H9 (cell line): ENCODE measurements around the gene THOP1. TPM values are rescaled to one million over a fixed set of nuclear protein-coding genes. Genes with fewer than 3 reads are reported as not detected.

Experiments
- DNase-seq: peaks from one replicate; pipeline ENCODE4 v3.0.0-alpha.2; 2017
- H2AFZ ChIP-seq: one replicate; pipeline ENCODE4 v1.6.1; 2013; ENCODE audit warnings: mild to moderate bottlenecking, low read length, control low read depth, moderate library complexity
- H2AK5ac ChIP-seq: 2 replicates; pipeline ENCODE4 v1.6.1; 2013; ENCODE audit warnings: low read length, control low read depth, mixed read lengths; ENCODE audit not compliant: insufficient read length
- H2BK120ac ChIP-seq: one replicate; pipeline ENCODE4 v1.6.1; 2013; ENCODE audit warnings: low read depth, mild to moderate bottlenecking, low read length, control low read depth, inconsistent platforms; ENCODE audit not compliant: poor library complexity, severe bottlenecking
- H2BK12ac ChIP-seq: 2 replicates; pipeline ENCODE4 v1.6.1; 2013; ENCODE audit warnings: low read length, control low read depth, mixed read lengths, low read depth; ENCODE audit not compliant: insufficient read length
- H2BK15ac ChIP-seq: 2 replicates; pipeline ENCODE4 v1.6.1; 2013; ENCODE audit warnings: low read depth, low read length, control low read depth
- H2BK20ac ChIP-seq: one replicate; pipeline ENCODE4 v1.6.1; 2013; ENCODE audit warnings: low read depth, mild to moderate bottlenecking, low read length, control low read depth, inconsistent platforms; ENCODE audit not compliant: poor library complexity, severe bottlenecking
- H2BK5ac ChIP-seq: 2 replicates; pipeline ENCODE4 v1.6.1; 2013; ENCODE audit warnings: low read length, control low read depth, mixed read lengths; ENCODE audit not compliant: insufficient read length
- H3K14ac ChIP-seq: 2 replicates; pipeline ENCODE4 v1.6.1; 2013; ENCODE audit warnings: low read length, control low read depth; ENCODE audit not compliant: insufficient read depth
- H3K18ac ChIP-seq: 2 replicates; pipeline ENCODE4 v1.6.1; 2013; ENCODE audit warnings: low read depth, mild to moderate bottlenecking, mixed read lengths, low read length, control low read depth; ENCODE audit not compliant: insufficient read length
- H3K23ac ChIP-seq: 2 replicates; pipeline ENCODE4 v1.6.1; 2013; ENCODE audit warnings: low read length, control low read depth, mixed read lengths, low read depth; ENCODE audit not compliant: insufficient read length
- H3K23me2 ChIP-seq: 2 replicates; pipeline ENCODE4 v1.6.1; 2013; ENCODE audit warnings: low read depth, mild to moderate bottlenecking, mixed read lengths, low read length, control low read depth; ENCODE audit not compliant: insufficient read length, poor library complexity, severe bottlenecking
- H3K27ac ChIP-seq: 2 replicates; pipeline ENCODE4 v1.5.1; 2013; ENCODE audit warnings: low read length, control low read depth, mixed read lengths, low read depth; ENCODE audit not compliant: insufficient read length
- H3K27me3 ChIP-seq: 2 replicates; pipeline ENCODE4 v1.6.1; 2013; ENCODE audit warnings: low read length, control low read depth, inconsistent platforms; ENCODE audit not compliant: insufficient read depth
- H3K4ac ChIP-seq: 2 replicates; pipeline ENCODE4 v1.6.1; 2013; ENCODE audit warnings: low read depth, mild to moderate bottlenecking, control low read depth, inconsistent platforms, low read length, moderate library complexity
- H3K4me1 ChIP-seq: 2 replicates; pipeline ENCODE4 v1.6.1; 2013; ENCODE audit warnings: low read length, control low read depth, inconsistent platforms; ENCODE audit not compliant: insufficient read depth
- H3K4me2 ChIP-seq: 2 replicates; pipeline ENCODE4 v1.6.1; 2013; ENCODE audit warnings: low read length, control low read depth, mixed read lengths; ENCODE audit not compliant: insufficient read length, insufficient read depth
- H3K56ac ChIP-seq: 2 replicates; pipeline ENCODE4 v1.6.1; 2013; ENCODE audit warnings: low read depth, mild to moderate bottlenecking, mixed read lengths, low read length, control low read depth; ENCODE audit not compliant: insufficient read length
- H3K79me1 ChIP-seq: 2 replicates; pipeline ENCODE4 v1.6.1; 2013; ENCODE audit warnings: low read depth, mild to moderate bottlenecking, moderate library complexity, low read length, control low read depth, inconsistent platforms; ENCODE audit not compliant: insufficient read depth, poor library complexity, severe bottlenecking
- H3K79me2 ChIP-seq: 2 replicates; pipeline ENCODE4 v1.6.1; 2013; ENCODE audit warnings: low read length, control low read depth, inconsistent platforms; ENCODE audit not compliant: insufficient read depth
- H3K9ac ChIP-seq: 2 replicates; pipeline ENCODE4 v1.6.1; 2013; ENCODE audit warnings: low read length, control low read depth, mixed read lengths; ENCODE audit not compliant: insufficient read length; ENCODE audit errors: extremely low read depth
- H3K9me3 ChIP-seq: one replicate; pipeline ENCODE4 v1.6.1; 2013; ENCODE audit warnings: low read depth, low read length, inconsistent platforms; ENCODE audit not compliant: control insufficient read depth
- H3T11ph ChIP-seq: one replicate; pipeline ENCODE4 v1.6.1; 2013; ENCODE audit warnings: mild to moderate bottlenecking, low read length, control low read depth, inconsistent platforms
- H4K20me1 ChIP-seq: one replicate; pipeline ENCODE4 v1.6.1; 2013; ENCODE audit not compliant: control insufficient read depth, insufficient read length, insufficient read depth
- H4K5ac ChIP-seq: 2 replicates; pipeline ENCODE4 v1.6.1; 2013; ENCODE audit warnings: low read depth, mild to moderate bottlenecking, mixed read lengths, low read length, control low read depth; ENCODE audit not compliant: insufficient read length
- H4K8ac ChIP-seq: replicated peaks from 2 replicates; pipeline ENCODE4 v1.6.1; 2013; ENCODE audit warnings: low read length, control low read depth, mixed read lengths, low read depth; ENCODE audit not compliant: insufficient read length
- H4K91ac ChIP-seq: 2 replicates; pipeline ENCODE4 v1.6.1; 2013; ENCODE audit warnings: low read depth, mild to moderate bottlenecking, moderate library complexity, mixed read lengths, low read length, control low read depth; ENCODE audit not compliant: insufficient read length
- H3K27ac Mint-ChIP-seq, 3 experiments: 2 replicates in 2 of 3; 3 replicates in 1 of 3; pipeline ENCODE4 v1.8.0; 2020 to 2021; ENCODE audit warnings: mixed read lengths in 3 of 3, mild to moderate bottlenecking in 1 of 3, moderate library complexity in 1 of 3
- H3K27me3 Mint-ChIP-seq: 2 replicates; pipeline ENCODE4 v1.8.0; 2021; ENCODE audit warnings: low read depth, mild to moderate bottlenecking, moderate library complexity, mixed read lengths
- H3K36me3 Mint-ChIP-seq, 3 experiments: 2 replicates in 2 of 3; 3 replicates in 1 of 3; pipeline ENCODE4 v1.8.0; 2020 to 2021; ENCODE audit warnings: low read depth in 3 of 3, mixed read lengths in 3 of 3; ENCODE audit not compliant: insufficient read depth in 1 of 3
- H3K4me1 Mint-ChIP-seq, 2 experiments: 2 replicates each; pipeline ENCODE4 v1.8.0; 2020; ENCODE audit warnings: mixed read lengths in 2 of 2
- H3K4me3 Mint-ChIP-seq, 2 experiments: 2 replicates in 1 of 2; 3 replicates in 1 of 2; pipeline ENCODE4 v1.8.0; 2020 to 2021; ENCODE audit warnings: mild to moderate bottlenecking in 2 of 2, mixed read lengths in 2 of 2, moderate library complexity in 1 of 2
- H3K9me3 Mint-ChIP-seq, 2 experiments: 2 replicates in 1 of 2; 3 replicates in 1 of 2; pipeline ENCODE4 v1.8.0; 2020; ENCODE audit warnings: mild to moderate bottlenecking in 2 of 2, mixed read lengths in 2 of 2, moderate library complexity in 1 of 2
- CTCF ChIP-seq: fragments of 200-600 bp; sonication (generic); conservative IDR thresholded peaks from 3 replicates; pipeline ENCODE4 v1.8.0; 2021; ENCODE audit warnings: antibody characterized with exemption, mild to moderate bottlenecking
- WGBS: extraction: QIAGEN DNeasy Blood & Tissue Kit; methylation state at CpG from one replicate; pipeline ENCODE4 v1.1.7; 2013; ENCODE audit warnings: missing lambda C conversion rate, low lambda C conversion rate, mixed read lengths; ENCODE audit not compliant: insufficient read length; ENCODE audit errors: extremely low coverage; 5-methylcytosine and 5-hydroxymethylcytosine counted together
- total RNA-seq: library from RNA; stranded (reverse); gene quantifications from 2 replicates; pipeline ENCODE4 v1.2.1, GENCODE V29; 2021

Gene THOP1
- total RNA-seq, 1 experiment from 2014 or later, result 150 TPM

DNA sequence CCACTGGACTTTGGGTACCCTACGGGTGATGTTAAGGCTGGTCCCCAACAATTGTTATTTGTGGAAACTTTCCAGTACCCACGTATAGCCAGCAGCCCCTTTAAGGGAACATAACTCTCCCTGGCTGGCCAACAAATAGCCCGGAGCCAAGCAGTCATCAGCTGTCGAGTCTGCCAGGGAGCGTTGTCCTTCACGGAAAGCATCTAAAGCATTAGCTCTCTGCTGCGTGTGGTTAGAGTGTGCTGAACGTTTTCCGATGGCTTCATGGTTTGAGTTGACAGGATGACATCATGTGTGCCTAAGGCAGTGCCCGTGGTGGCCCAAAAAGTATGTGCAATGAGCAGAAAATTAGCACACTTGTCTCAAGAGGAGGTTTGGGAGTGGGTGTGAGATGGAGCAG, 78.5 kb downstream of the THOP1 start:
- Histone ChIP-seq H2BK12ac (no peak overlapping the region), H3K14ac (no peak overlapping the region), H2BK15ac (no peak overlapping the region), H3K79me2 (no peaks in the 10 kb centered on the region), H2BK120ac (no peak overlapping the region), H3K27me3 (no peaks in the 10 kb centered on the region), H3K4me2 (no peak overlapping the region), H4K91ac (no peak overlapping the region), H2BK20ac (no peak overlapping the region), H3K4ac (no peak overlapping the region), H3K27ac (no peak overlapping the region), H4K5ac (no peak overlapping the region), H3K18ac (no peak overlapping the region), H2AFZ (no peak overlapping the region), H2AK5ac (no peak overlapping the region), H3K56ac (no peak overlapping the region), H4K20me1 (no peaks in the 10 kb centered on the region), H3T11ph (no peak overlapping the region), H3K9me3 (peaks cover 17% of the 10 kb centered on the region), H3K9ac (no peak overlapping the region), H3K23me2 (no peaks in the 10 kb centered on the region), H3K79me1 (no peaks in the 10 kb centered on the region), H3K23ac (no peak overlapping the region), H2BK5ac (no peak overlapping the region), H4K8ac (no peak overlapping the region), H3K4me1 (no peaks in the 10 kb centered on the region)
- H3K4me3 Mint-ChIP-seq, result no peak overlapping the region
- TF ChIP-seq CTCF, result no peak
- no peaks in the 10 kb centered on the region for H3K4me1 Mint-ChIP-seq
- H3K27me3 Mint-ChIP-seq, result peaks cover 17% of the 10 kb centered on the region
- no peak for DNase-seq
- H3K27ac Mint-ChIP-seq, result no peak overlapping the region
- peaks cover 8 to 14% (median 13%) of the 10 kb centered on the region in 3 experiments; a peak in 6 of 7 replicates for H3K36me3 Mint-ChIP-seq
- peaks cover 76 to 82% of the 10 kb centered on the region in 2 experiments for H3K9me3 Mint-ChIP-seq
- WGBS, result no CpG with 5 or more reads among the region's 10 CpGs

Other genes with a start within 250 kb of the THOP1 start
- gene GNG7, start 82.8 kb upstream of the THOP1 start, total RNA-seq, result 7.4 and 7.7 TPM in 2 replicates
- 7.8 and 9.7 TPM in 2 replicates for gene DIRAS1, start 64.1 kb upstream of the THOP1 start, total RNA-seq
- gene SLC39A3, start 45.5 kb upstream of the THOP1 start, total RNA-seq, result 32.4 and 33.8 TPM in 2 replicates
- gene SGTA, start 2.2 kb upstream of the THOP1 start, total RNA-seq, result 102 TPM in 2 replicates
- gene ZNF554, start 34.4 kb downstream of the THOP1 start, total RNA-seq, result 5.9 and 6.6 TPM in 2 replicates
- 7.5 and 7.8 TPM in 2 replicates for gene ZNF555, start 56.0 kb downstream of the THOP1 start, total RNA-seq
- gene ZNF556, start 81.8 kb downstream of the THOP1 start, total RNA-seq, result not detected in 2 replicates
- 7.8 and 8.8 TPM in 2 replicates for gene ZNF57, start 115.4 kb downstream of the THOP1 start, total RNA-seq
- 4.3 and 4.6 TPM in 2 replicates for gene ZNF77, start 159.5 kb downstream of the THOP1 start, total RNA-seq
- 1.1 and 1.7 TPM in 2 replicates for gene TLE6, start 192.1 kb downstream of the THOP1 start, total RNA-seq
- gene TLE2, start 243.8 kb downstream of the THOP1 start, total RNA-seq, result 3.1 and 4.2 TPM in 2 replicates